Globus pallidus (tissue), 1 donor: ENCODE data around the gene HERC4.

Source experiments
- DNase-seq: peaks from one replicate; pipeline ENCODE4 v3.0.0-alpha.2; 2015; ENCODE audit warnings: low spot score

Gene HERC4

GRCh38 chr10:68074775-68075549, at the start of gene HERC4:
TSS of gene HERC4 (minus strand) at chr10:68075283. CDS start at chr10:68073108, 2,175 bp downstream.
- DNase-seq, result peak; percentile 95

GRCh38 chr10:68124718-68125117, 49.6 kb upstream of the HERC4 start:
- DNase-seq, result no peak

GRCh38 chr10:68121852-68122251, 46.8 kb upstream of the HERC4 start:
- DNase-seq, result no peak

GRCh38 chr10:68121020-68121743, 46.1 kb upstream of the HERC4 start:
- DNase-seq, result no peak

- DNase-seq, result no peak
These were observed 43.6 kb upstream of the HERC4 start for GRCh38 chr10:68118657-68119056.

GRCh38 chr10:68112837-68113236, 37.8 kb upstream of the HERC4 start:
- no peak for DNase-seq

- DNase-seq, result no peak
These were observed 36.5 kb upstream of the HERC4 start for GRCh38 chr10:68111584-68111983.

- DNase-seq, result no peak
These were observed 34.9 kb upstream of the HERC4 start for GRCh38 chr10:68110027-68110426.

GRCh38 chr10:68109331-68109730, 34.2 kb upstream of the HERC4 start, which contains the start of gene MYPN:
TSS of gene MYPN (plus strand) at chr10:68109488. CDS start at chr10:68121439, 11,951 bp downstream.
- DNase-seq, result no peak

GRCh38 chr10:68108653-68109052, 33.6 kb upstream of the HERC4 start:
- no peak for DNase-seq

GRCh38 chr10:68108051-68108450, 33.0 kb upstream of the HERC4 start:
- no peak for DNase-seq

GRCh38 chr10:68107651-68108050, 32.6 kb upstream of the HERC4 start:
- DNase-seq, result no peak

- no peak for DNase-seq
These were observed 31.6 kb upstream of the HERC4 start for GRCh38 chr10:68106656-68107055.

- no peak for DNase-seq
These were observed 30.7 kb upstream of the HERC4 start for GRCh38 chr10:68105820-68106219.

- no peak for DNase-seq
These were observed 28.8 kb upstream of the HERC4 start for GRCh38 chr10:68103901-68104300.

GRCh38 chr10:68103261-68103878, 28.3 kb upstream of the HERC4 start:
- no peak for DNase-seq

- no peak for DNase-seq
These were observed 26.0 kb upstream of the HERC4 start for GRCh38 chr10:68101066-68101465.

- no peak for DNase-seq
These were observed 24.7 kb upstream of the HERC4 start for GRCh38 chr10:68099736-68100135.

GRCh38 chr10:68096913-68097516, 21.9 kb upstream of the HERC4 start:
- DNase-seq, result no peak

- no peak for DNase-seq
These were observed 20.1 kb upstream of the HERC4 start for GRCh38 chr10:68095153-68095552.

GRCh38 chr10:68092512-68092911, 17.4 kb upstream of the HERC4 start:
- no peak for DNase-seq

GRCh38 chr10:68090586-68090985, 15.5 kb upstream of the HERC4 start:
- DNase-seq, result no peak
